ENCODE measurements around the gene PIAS2.

The PIAS2 gene

DNA sequence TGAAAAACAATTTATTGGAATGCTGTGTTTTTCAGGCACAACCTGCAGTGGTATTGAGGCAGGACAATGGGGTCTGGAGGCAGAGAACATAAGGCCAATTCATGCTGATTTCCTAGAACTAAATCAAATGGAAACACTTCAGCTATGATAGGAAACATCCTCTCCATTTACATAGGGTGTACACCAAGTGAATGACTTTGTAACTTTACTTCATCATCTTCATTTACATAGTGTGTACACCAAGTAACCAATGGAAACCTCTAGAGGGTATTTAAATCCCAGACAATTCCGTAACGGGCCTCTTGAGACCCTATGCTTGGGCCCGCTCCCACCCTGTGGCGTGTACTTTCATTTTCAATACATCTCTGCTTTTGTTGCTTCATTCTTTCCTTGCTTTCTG is 128.2 kb downstream of the PIAS2 start:
- DNase-seq (ENCODE audit: low read depth) = no peak
- H3K4me3 ChIP-seq (ENCODE audit: low read depth, low read length) = no peak overlapping the region
- TF ChIP-seq, protein P1, sequence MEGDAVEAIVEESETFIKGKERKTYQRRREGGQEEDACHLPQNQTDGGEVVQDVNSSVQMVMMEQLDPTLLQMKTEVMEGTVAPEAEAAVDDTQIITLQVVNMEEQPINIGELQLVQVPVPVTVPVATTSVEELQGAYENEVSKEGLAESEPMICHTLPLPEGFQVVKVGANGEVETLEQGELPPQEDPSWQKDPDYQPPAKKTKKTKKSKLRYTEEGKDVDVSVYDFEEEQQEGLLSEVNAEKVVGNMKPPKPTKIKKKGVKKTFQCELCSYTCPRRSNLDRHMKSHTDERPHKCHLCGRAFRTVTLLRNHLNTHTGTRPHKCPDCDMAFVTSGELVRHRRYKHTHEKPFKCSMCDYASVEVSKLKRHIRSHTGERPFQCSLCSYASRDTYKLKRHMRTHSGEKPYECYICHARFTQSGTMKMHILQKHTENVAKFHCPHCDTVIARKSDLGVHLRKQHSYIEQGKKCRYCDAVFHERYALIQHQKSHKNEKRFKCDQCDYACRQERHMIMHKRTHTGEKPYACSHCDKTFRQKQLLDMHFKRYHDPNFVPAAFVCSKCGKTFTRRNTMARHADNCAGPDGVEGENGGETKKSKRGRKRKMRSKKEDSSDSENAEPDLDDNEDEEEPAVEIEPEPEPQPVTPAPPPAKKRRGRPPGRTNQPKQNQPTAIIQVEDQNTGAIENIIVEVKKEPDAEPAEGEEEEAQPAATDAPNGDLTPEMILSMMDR (conservative IDR thresholded peaks at IDR 0.05; ENCODE audit: low read depth, low read length) = no peak

DNA sequence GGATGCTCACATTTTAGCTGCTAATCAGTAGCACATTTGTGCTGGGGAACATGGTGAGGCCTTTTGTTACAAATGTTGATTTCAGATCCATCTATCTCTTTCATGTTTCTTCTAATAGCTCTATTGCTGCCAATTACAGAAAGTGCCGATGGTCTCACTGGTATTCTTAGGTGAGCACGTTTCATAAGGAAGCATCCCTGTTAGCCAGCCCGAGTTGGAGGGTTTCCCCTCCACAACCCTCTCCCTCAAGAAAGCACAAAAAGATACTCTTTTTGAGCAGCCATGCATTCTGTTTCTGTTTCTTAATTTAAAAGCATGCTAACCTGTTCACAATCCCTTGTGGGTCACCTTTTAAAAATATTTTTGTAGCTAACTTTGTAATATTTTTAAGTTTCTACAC is 129.6 kb downstream of the PIAS2 start:
- DNase-seq (ENCODE audit: low read depth) = no peak
- H3K4me3 ChIP-seq (ENCODE audit: low read depth, low read length) = no peak overlapping the region
- TF ChIP-seq, protein P1 (conservative IDR thresholded peaks at IDR 0.05; ENCODE audit: low read depth, low read length) = no peak

DNA sequence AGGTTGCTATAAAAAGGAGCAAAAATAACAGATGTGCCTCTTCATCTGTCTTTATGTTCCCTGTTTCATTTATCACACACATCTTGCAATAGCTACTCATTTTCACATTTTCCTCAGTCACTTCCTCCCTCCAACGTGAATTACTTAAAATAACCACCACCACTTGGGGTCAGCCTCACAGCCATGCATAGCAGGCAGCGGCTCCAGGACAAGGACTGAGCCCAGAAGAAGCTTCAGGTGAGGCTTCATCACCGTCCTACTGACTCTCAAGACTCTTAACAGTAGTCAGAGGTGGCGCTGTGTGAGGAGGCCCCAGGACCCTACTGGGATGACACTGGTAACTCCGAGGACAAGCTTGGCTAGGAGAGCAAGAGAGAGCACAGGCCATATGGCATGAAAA is 144.9 kb downstream of the PIAS2 start:
- H3K4me3 ChIP-seq (ENCODE audit: low read depth, low read length) = no peak overlapping the region
- no peak for DNase-seq (ENCODE audit: low read depth)
- TF ChIP-seq, protein P1 (conservative IDR thresholded peaks at IDR 0.05; ENCODE audit: low read depth, low read length) = peak; percentile 4

DNA sequence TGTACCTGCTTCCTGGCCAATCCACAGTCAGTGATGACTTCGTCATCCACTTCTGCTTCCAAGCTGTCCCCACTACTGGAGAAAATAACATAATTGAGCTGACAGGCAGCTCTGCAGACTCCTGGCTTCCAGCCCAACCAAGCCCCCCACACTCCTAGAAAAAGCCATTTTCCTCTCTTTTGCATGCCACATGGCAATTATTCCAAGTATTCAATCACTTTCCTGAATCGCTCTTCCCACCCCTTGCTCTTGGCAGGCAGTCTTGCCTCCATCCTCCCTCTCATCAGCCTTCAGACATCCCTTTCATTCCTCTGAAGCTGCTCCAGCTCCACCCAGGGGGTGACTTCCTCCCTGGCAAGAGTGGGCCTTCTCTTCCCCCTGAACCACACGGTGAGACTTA is 146.2 kb downstream of the PIAS2 start:
- DNase-seq (ENCODE audit: low read depth) = no peak
- no peak overlapping the region for H3K4me3 ChIP-seq (ENCODE audit: low read depth, low read length)
- TF ChIP-seq, protein P1 (conservative IDR thresholded peaks at IDR 0.05; ENCODE audit: low read depth, low read length) = no peak

DNA sequence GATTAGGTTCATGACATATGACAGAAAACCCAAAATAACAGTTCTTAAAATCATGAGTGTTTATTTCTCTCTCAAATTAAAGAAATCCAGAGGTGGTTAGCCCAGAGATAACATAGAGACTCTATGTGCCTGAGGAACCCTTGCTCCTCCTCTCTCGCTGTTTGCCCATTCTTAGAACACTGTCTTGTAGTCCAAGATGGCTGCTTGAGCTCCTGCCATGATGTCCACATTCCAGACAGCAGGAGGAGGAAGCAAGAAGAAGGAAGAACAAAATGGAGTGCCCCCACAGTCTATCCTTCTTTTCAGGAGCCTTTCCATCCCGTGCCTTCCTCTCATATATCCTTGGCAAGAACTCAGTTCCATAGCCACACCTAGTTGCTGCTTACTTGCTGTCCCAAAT is 146.6 kb downstream of the PIAS2 start:
- DNase-seq (ENCODE audit: low read depth) = no peak
- TF ChIP-seq, protein P1 (conservative IDR thresholded peaks at IDR 0.05; ENCODE audit: low read depth, low read length) = no peak
- no peak overlapping the region for H3K4me3 ChIP-seq (ENCODE audit: low read depth, low read length)

DNA sequence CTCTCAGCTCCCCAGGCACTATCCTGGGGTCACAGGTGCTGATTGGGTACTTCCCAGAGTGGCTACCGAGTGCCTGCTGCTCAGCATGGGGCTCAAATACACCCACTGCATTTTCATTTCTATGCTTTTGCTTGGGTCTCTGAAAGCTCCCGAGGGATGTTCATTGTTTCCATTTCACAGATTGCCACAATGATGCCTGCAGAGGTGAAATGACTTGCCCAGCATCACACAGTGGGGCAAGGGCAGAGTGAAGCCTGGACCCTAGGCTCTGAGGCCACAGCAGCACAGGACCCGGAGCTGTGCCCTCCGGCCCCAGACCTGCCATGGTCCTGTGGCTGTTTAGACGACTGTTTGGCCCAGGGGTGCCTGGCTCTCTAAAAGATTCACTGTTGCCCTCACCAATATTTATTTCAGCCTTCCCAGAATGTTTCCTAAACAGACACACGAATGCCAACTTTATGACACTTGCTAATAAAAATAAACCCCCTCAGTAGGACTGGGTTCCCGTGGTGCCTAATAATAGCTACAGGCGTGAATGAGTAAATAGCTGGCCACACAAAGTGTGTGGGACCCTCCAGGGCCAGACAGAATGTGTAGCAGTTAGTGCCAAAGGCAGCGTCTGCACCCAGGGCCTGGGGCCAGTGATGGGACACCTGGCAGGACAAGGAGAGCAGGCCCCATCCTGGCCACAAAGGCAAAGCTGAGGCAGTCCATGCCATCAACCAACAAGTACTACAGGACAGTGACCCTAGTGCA is 149.0 kb downstream of the PIAS2 start:
- H3K4me3 ChIP-seq (ENCODE audit: low read depth, low read length) = no peak overlapping the region
- TF ChIP-seq, protein P1 (conservative IDR thresholded peaks at IDR 0.05; ENCODE audit: low read depth, low read length) = no peak
- DNase-seq (ENCODE audit: low read depth) = no peak

DNA sequence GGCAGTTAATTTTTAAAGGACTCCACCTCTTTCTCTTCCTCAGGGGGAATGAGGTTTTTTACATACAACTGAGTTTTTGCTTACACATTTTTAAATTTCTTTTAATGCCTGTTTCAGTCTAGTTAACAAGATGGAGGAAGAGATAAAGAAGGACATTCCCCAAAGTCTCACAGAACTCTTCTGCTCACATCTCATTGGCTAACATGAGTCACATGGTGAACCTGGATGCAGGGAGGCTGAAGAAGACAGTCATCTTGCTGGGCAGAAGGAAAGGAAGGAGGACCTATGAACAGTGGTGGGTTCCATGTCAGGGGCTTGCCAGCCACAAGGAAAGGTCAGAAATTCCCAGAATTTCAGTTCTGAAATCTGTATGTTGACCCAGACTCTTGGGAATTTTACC is 150.1 kb downstream of the PIAS2 start:
- no peak overlapping the region for H3K4me3 ChIP-seq (ENCODE audit: low read depth, low read length)
- DNase-seq (ENCODE audit: low read depth) = no peak
- TF ChIP-seq, protein P1 (conservative IDR thresholded peaks at IDR 0.05; ENCODE audit: low read depth, low read length) = no peak
